ENCODE data around the gene GAS7.
A peak's percentile ranks its signal among the peaks of the same experiment; 100 is the strongest.

GAS7 gene

GRCh38 chr17:10171581-10171981 is 26.8 kb downstream of the GAS7 start:
- DNase-seq (ENCODE audit: low read depth): peak; percentile 64

- DNase-seq (ENCODE audit: low read depth): no peak
Measured at GRCh38 chr17:10171122-10171571, 27.3 kb downstream of the GAS7 start.

GRCh38 chr17:10170233-10170632 is 28.2 kb downstream of the GAS7 start:
- DNase-seq (ENCODE audit: low read depth): no peak

GRCh38 chr17:10169290-10169689 is 29.1 kb downstream of the GAS7 start:
- DNase-seq (ENCODE audit: low read depth): no peak

- no peak for DNase-seq (ENCODE audit: low read depth)
Measured at GRCh38 chr17:10166176-10166935, 32.0 kb downstream of the GAS7 start.

- no peak for DNase-seq (ENCODE audit: low read depth)
Measured at GRCh38 chr17:10162096-10162495, 36.3 kb downstream of the GAS7 start.

- no peak for DNase-seq (ENCODE audit: low read depth)
Measured at GRCh38 chr17:10161386-10161785, 37.0 kb downstream of the GAS7 start.

GRCh38 chr17:10156948-10157607 is 41.3 kb downstream of the GAS7 start:
- no peak for DNase-seq (ENCODE audit: low read depth)

- no peak for DNase-seq (ENCODE audit: low read depth)
Measured at GRCh38 chr17:10156599-10156947, 41.8 kb downstream of the GAS7 start.

GRCh38 chr17:10156077-10156435 is 42.4 kb downstream of the GAS7 start:
- no peak for DNase-seq (ENCODE audit: low read depth)

GRCh38 chr17:10155371-10156076 is 42.9 kb downstream of the GAS7 start:
- no peak for DNase-seq (ENCODE audit: low read depth)

- no peak for DNase-seq (ENCODE audit: low read depth)
Measured at GRCh38 chr17:10151667-10152496, 46.5 kb downstream of the GAS7 start.

GRCh38 chr17:10149573-10150399 is 48.6 kb downstream of the GAS7 start:
- peak; percentile 90 for DNase-seq (ENCODE audit: low read depth)

GRCh38 chr17:10147761-10148415 is 50.5 kb downstream of the GAS7 start:
- DNase-seq (ENCODE audit: low read depth): no peak

GRCh38 chr17:10147040-10147439 is 51.4 kb downstream of the GAS7 start:
- DNase-seq (ENCODE audit: low read depth): no peak

- DNase-seq (ENCODE audit: low read depth): no peak
Measured at GRCh38 chr17:10144982-10145381, 53.4 kb downstream of the GAS7 start.

- no peak for DNase-seq (ENCODE audit: low read depth)
Measured at GRCh38 chr17:10144456-10144855, 54.0 kb downstream of the GAS7 start.

GRCh38 chr17:10141436-10141835 is 57.0 kb downstream of the GAS7 start:
- DNase-seq (ENCODE audit: low read depth): no peak

GRCh38 chr17:10139577-10139976 is 58.8 kb downstream of the GAS7 start:
- DNase-seq (ENCODE audit: low read depth): no peak

GRCh38 chr17:10136258-10136981 is 62.0 kb downstream of the GAS7 start:
- no peak for DNase-seq (ENCODE audit: low read depth)

Measured in iris pigment epithelial cell (primary cell).